Upper lobe of left lung (tissue), 6 donors: ENCODE data around the gene NSMF. TPM values are rescaled to one million over a fixed set of nuclear protein-coding genes. Genes with fewer than 3 reads are reported as not detected.
A peak's percentile ranks its signal among the peaks of the same experiment; 100 is the strongest.

Experiments
- ATAC-seq, 2 donors: fragments of 200-7000 bp; cut with Tn5 transposase; one replicate each; pipeline ENCODE4 v1.9.1; 2022; ENCODE audit warnings: mild to moderate bottlenecking in 2 of 2, moderate library complexity in 2 of 2; ENCODE audit not compliant: low FRiP score in 2 of 2
- DNase-seq, 2 donors: peaks; one replicate each; pipeline ENCODE4 v3.0.0-alpha.2; 2019 to 2020
- H3K27ac ChIP-seq, 4 donors: fragments of 200-600 bp; sonication (generic); one replicate each; pipeline ENCODE4 v1.5.1; 2016 to 2019
- H3K27me3 ChIP-seq, 4 donors: fragments of 200-600 bp; sonication (generic); one replicate each; pipeline ENCODE4 v1.5.1; 2017 to 2019
- H3K36me3 ChIP-seq, 4 donors: fragments of 200-600 bp; sonication (generic); one replicate each; pipeline ENCODE4 v1.5.1; 2016 to 2019
- H3K4me1 ChIP-seq, 4 donors: fragments of 200-600 bp; sonication (generic); one replicate each; pipeline ENCODE4 v1.5.1; 2018 to 2019
- H3K4me3 ChIP-seq, 4 donors: fragments of 200-600 bp; sonication (generic); one replicate each; pipeline ENCODE4 v1.5.1; 2017 to 2019; ENCODE audit warnings: mild to moderate bottlenecking in 2 of 4, moderate library complexity in 1 of 4
- H3K9me3 ChIP-seq, 4 donors: fragments of 200-600 bp; sonication (generic); one replicate each; pipeline ENCODE4 v1.5.1; 2018 to 2019
- EP300 ChIP-seq, 4 donors: sonication (generic); formaldehyde crosslinking; IDR thresholded peaks; one replicate each; pipeline ENCODE4 v1.5.1; 2017; ENCODE audit warnings: antibody characterized with exemption in 4 of 4, control low read depth in 2 of 4
- POLR2A ChIP-seq, 4 donors: fragments of 450-650 bp; IDR thresholded peaks; one replicate each; pipeline ENCODE4 v1.5.1; 2016 to 2017; ENCODE audit warnings: antibody characterized with exemption in 4 of 4, mild to moderate bottlenecking in 2 of 4
- POLR2AphosphoS5 ChIP-seq, 2 donors: sonication (generic); formaldehyde crosslinking; IDR thresholded peaks; one replicate each; pipeline ENCODE4 v1.5.1; 2017; ENCODE audit warnings: antibody characterized with exemption in 2 of 2
- WGBS, 2 donors: methylation state at CpG; one replicate each; pipeline ENCODE4 v1.1.5; 2017 to 2018; 5-methylcytosine and 5-hydroxymethylcytosine counted together
- total RNA-seq, 6 donors: library from RNA; depleted of rRNA in 4 of 6; stranded (reverse); fragments of >200 nt in 4 of 6; gene quantifications; one replicate each; pipeline versions ENCODE4 v1.1.0 to v1.2.1, GENCODE V29; 2016 to 2021
- TF ChIP-seq, protein P1 (sequence below), 6 experiments: fragments of 450-650 bp in 4 of 6; fragments of 200-600 bp in 2 of 6; sonication (generic) in 2 of 6; IDR thresholded peaks; one replicate each; pipeline ENCODE4 v1.5.1; 2016 to 2019; ENCODE audit warnings: antibody characterized with exemption in 6 of 6
- donor health status: DM: no; HTN: no; CAD: no; lungs with moderate emphysema.
- donor health status: DM: no; HTN: yes; CAD: no; lungs with severe emphysema.

Gene NSMF
- total RNA-seq, 6 donors from 2014 or later: 20.4 to 57.6 (median 25.9) TPM

DNA sequence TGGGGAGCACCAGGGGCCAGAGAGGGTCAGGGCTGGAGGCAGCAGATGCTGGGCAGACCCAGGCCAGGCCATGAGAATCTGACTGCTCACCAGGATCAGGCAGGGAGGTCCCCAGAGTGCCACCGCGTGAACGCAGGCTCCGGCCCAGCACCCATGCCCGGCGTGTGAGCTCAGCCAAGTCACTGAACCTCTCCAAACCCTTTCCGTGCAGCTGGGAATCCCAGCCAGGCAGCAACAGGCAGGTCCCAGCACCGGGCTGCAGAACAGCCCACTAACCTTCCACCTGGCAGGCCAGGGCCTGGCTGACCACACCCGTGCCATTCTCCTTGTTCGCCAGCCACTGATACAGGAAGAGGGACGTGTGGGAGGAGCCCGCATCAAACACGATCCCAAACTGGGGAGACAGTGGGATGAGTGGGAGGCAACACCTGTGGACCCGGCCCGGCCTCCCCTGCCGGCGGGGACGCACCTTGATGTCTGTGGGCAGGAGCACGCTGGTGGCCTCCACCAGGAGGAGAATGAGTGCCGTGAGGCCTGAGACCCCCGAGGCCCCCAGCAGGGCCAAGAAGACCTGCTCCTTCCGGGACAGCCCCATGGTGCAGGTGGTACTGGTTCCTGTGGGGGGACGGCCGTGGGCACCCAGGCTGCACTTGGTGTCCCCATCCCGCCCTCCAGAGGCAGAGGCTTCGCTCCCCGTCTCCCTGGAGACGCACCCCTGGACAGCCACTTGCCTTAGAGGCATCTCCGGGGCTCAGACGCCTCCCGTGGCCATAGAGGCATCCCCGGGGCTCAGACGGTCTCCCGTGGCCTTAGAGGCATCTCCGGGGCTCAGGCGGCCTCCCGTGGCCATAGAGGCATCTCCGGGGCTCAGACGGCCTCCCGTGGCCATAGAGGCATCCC lies 21.2 kb downstream of the NSMF start:
- TF ChIP-seq POLR2AphosphoS5 (IDR thresholded peaks at IDR 0.05) (no peak), POLR2A (IDR thresholded peaks at IDR 0.05) (no peak), EP300 (IDR thresholded peaks at IDR 0.05) (no peak)
- TF ChIP-seq, protein P1, sequence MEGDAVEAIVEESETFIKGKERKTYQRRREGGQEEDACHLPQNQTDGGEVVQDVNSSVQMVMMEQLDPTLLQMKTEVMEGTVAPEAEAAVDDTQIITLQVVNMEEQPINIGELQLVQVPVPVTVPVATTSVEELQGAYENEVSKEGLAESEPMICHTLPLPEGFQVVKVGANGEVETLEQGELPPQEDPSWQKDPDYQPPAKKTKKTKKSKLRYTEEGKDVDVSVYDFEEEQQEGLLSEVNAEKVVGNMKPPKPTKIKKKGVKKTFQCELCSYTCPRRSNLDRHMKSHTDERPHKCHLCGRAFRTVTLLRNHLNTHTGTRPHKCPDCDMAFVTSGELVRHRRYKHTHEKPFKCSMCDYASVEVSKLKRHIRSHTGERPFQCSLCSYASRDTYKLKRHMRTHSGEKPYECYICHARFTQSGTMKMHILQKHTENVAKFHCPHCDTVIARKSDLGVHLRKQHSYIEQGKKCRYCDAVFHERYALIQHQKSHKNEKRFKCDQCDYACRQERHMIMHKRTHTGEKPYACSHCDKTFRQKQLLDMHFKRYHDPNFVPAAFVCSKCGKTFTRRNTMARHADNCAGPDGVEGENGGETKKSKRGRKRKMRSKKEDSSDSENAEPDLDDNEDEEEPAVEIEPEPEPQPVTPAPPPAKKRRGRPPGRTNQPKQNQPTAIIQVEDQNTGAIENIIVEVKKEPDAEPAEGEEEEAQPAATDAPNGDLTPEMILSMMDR (IDR thresholded peaks at IDR 0.05): no peak
- H3K36me3 ChIP-seq: no peaks in the 10 kb centered on the region
- no peak for ATAC-seq
- 87 to 91% methylated on average over 9 to 19 of the region's 40 CpGs for WGBS, 2 donors
- H3K9me3 ChIP-seq: no peaks in the 10 kb centered on the region
- H3K4me1 ChIP-seq: peaks cover 4 to 16% (median 12%) of the 10 kb centered on the region in 4 donors
- no peak overlapping the region for H3K27ac ChIP-seq
- H3K27me3 ChIP-seq: peaks cover 0 to 8% (median 2%) of the 10 kb centered on the region in 4 donors
- no peak overlapping the region for H3K4me3 ChIP-seq
- peak in 1 of 2 donors; percentile 76 for DNase-seq

DNA sequence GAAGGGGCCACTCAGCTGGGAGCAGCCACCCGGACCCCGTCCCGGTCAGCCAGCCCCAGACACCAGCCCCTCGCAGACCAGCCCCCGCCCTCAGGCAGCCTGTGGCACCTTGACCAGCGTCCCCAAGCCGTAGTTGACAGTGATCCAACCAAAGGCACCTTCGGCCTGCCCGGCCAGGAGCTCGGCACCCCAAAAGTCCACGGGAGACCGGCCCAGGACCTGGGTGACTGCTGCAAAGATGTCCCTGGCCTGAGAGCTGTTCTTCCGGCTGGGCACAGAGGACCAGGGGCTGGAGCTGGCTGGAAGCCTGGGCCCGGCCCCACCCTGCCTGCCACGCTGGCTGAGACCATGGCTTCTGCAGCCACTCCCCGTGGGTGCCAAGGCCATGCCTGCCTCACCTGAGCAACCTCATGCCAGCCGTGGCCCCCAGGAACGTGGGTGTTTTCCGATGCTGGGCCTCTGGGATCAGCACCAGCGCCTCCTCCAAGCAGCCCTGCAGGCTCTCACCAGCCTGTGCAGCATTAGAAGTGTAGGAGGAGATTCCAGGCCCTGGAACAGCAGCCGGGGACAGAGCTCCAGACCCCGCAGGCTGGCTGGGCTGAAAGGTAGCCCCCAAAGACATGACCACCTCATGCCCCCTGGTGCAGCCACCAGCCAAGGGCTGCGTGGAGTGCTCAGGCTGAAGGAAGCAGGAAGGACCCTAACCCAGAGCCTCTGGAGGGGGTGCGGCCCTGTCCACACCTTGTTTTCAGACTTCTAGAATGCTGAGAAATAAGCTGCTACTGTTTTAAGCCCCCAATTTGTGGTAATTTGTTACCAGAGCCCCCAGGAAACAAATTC lies 22.2 kb downstream of the NSMF start:
- Histone ChIP-seq H3K36me3 (no peaks in the 10 kb centered on the region), H3K9me3 (no peaks in the 10 kb centered on the region), H3K27me3 (peaks cover 0 to 8% (median 2%) of the 10 kb centered on the region in 4 donors), H3K4me1 (peaks cover 4 to 16% (median 12%) of the 10 kb centered on the region in 4 donors), H3K27ac (no peak overlapping the region), H3K4me3 (no peak overlapping the region)
- 68 to 78% methylated on average over 7 to 12 of the region's 24 CpGs for WGBS, 2 donors
- TF ChIP-seq POLR2AphosphoS5 (IDR thresholded peaks at IDR 0.05): no peak
- TF ChIP-seq EP300 (IDR thresholded peaks at IDR 0.05): no peak
- TF ChIP-seq, protein P1 (IDR thresholded peaks at IDR 0.05): no peak
- no peak for TF ChIP-seq POLR2A (IDR thresholded peaks at IDR 0.05)
- no peak for ATAC-seq
- DNase-seq: peak in 1 of 2 donors; percentile 78

DNA sequence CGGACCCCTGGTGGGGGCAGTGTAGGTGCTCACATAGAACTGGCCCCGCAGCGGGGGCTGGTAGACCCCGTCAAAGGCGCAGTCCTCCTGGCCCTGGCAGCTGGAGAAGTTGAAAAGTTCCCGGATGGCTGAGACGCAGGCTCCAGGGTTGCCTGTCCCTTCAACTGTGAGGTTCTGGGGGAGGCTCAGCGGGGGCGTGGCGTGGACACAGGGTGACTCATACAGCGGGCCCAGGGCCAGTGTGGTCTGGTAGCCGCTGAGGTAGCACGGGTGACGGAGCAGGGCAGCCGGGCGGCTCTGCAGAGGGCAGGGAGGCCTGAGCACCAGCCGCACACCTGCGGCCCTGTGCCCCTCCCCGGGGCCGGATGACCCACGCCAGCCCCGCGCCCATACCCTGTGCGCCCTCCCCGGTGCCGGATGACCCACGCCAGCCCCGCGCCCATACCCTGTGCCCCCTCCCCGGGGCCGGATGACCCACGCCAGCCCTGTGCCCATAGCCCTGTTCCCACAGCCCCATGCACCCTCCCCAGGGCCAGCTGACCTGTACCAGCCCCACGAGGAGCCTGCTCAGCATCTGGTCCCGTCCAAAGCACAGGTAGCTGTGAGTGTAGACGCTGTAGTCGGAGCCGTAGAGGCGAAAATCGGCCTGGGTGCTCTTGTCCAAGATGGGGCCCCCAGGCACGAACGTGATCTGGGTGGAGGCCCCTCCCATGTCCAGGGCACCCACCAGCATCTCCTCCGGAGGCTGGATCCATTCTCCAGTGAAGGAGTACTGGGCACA lies 23.0 kb downstream of the NSMF start:
- TF ChIP-seq POLR2AphosphoS5 (IDR thresholded peaks at IDR 0.05): no peak
- TF ChIP-seq POLR2A (IDR thresholded peaks at IDR 0.05): no peak
- no peak for TF ChIP-seq EP300 (IDR thresholded peaks at IDR 0.05)
- TF ChIP-seq, protein P1 (IDR thresholded peaks at IDR 0.05): no peak
- Histone ChIP-seq H3K9me3 (no peaks in the 10 kb centered on the region), H3K4me1 (peaks cover 0 to 9% (median 4%) of the 10 kb centered on the region in 4 donors), H3K27me3 (peaks cover 0 to under 1% (median under 1%) of the 10 kb centered on the region in 4 donors), H3K4me3 (no peak overlapping the region), H3K36me3 (no peaks in the 10 kb centered on the region), H3K27ac (no peak overlapping the region)
- DNase-seq (peak; percentile 90), ATAC-seq (peak; percentile 83 to 86)
- WGBS, 2 donors: 70 to 85% methylated on average over 23 to 31 of the region's 42 CpGs

DNA sequence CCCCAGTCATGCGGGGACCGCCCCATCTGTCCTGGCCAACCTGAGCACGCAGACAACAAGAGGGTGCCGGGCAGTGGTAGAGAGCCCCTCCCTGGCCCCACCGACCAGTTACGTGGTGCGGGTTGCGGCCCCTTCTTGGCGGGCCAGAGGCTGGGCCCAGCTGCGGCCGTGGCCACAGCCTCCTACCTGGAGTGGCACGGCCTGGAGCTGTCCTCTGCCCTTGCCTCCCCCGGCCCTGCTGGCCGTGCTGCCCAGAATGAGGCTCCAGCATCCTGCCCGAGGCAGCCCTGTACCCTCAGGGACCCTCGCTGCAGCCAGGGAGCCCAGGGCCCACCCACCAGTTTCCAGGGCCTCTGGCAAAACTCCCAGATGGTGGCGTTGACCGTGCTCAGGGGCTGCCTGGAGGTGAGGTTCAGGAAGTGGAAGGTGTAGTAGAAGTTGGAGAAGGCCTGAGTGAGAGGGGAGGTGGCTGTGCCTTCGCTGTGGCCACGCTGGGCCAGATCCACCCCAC lies 23.7 kb downstream of the NSMF start:
- no peak overlapping the region for H3K4me3 ChIP-seq
- H3K27me3 ChIP-seq: no peaks in the 10 kb centered on the region
- ATAC-seq (no peak), DNase-seq (peak in 1 of 2 donors; percentile 77)
- no peak overlapping the region for H3K27ac ChIP-seq
- H3K4me1 ChIP-seq: peaks cover 0 to 8% (median 3%) of the 10 kb centered on the region in 4 donors
- WGBS, 2 donors: 60 to 61% methylated on average over 1 to 7 of the region's 20 CpGs
- no peaks in the 10 kb centered on the region for H3K9me3 ChIP-seq
- TF ChIP-seq EP300 (IDR thresholded peaks at IDR 0.05) (no peak), POLR2AphosphoS5 (IDR thresholded peaks at IDR 0.05) (no peak)
- no peaks in the 10 kb centered on the region for H3K36me3 ChIP-seq
